Dedifferentiated amniotic fluid mesenchymal stem cell (primary cell): Measurements from ENCODE around the gene WDFY1.
A peak's percentile ranks its signal among the peaks of the same experiment; 100 is the strongest.
"Not testable (repeated sequence)": the region's sequence is repeated elsewhere in the genome, so short reads cannot be mapped to it uniquely, and the experiment has no call there.

ENCODE experiments used
- DNase-seq: peaks from one replicate; pipeline ENCODE4 v3.0.0-alpha.2; 2016; ENCODE audit errors: extremely low spot score

Gene WDFY1

DNA sequence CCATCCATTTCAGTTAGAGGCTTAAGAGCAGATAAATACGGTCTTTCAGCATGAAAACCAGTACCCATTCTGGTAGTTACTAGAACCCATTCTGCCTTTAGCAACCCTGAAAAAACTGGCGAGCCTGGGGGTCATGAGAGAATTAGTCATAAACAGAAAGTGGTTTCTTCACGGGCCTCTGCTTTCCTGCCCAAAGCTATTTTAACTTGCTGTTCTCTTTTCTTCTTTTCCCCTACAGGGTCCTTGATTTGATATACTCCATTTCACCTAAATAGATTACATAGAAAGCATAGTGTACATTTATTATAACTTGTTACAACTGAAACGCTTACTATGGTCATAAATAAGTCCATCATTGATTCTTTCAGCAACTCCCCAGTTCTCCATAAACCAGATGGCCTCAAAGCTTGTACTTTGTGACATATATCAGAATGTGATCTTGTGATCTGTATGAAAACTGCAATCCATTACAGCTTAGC, 48.3 kb downstream of the WDFY1 start:
- no peak for DNase-seq

DNA sequence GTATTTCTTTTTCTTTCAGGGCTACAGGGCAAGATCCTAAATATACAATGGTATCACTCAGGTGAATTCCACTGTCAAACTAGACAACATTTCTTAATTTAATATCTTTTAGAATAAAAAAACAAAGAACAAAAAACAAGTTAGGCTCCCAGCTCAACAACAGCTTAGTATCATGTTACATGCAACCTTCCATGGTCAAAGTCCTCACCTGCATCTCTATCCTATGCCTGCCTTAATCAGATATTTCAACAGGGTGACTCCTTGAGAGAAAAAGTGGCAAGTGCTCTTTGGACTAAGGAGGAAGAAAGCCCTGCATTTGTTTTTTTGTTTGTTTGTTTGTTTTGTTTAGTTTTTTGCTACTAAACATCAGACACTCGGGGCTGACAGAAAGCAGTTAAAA, 50.2 kb downstream of the WDFY1 start:
- DNase-seq, result no peak

DNA sequence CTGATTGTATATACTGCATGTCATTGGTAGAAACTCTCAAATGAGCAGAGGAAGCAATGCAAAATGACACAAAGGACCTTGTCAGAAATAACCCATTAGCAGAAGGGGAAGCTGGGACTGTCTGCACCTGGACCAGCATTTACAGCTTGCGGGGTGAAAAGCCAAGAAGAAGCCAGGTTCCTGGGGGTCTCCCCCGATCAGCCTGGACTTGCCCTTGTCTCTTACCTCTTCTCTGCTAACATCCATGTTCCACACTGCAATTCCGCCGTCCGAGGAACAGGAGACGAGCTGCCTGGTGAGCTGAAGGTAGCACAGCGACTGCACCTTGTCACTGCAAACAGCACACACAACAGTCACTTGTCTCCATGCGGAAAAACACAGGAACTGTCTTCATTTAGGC, 51.1 kb downstream of the WDFY1 start:
- no peak for DNase-seq

DNA sequence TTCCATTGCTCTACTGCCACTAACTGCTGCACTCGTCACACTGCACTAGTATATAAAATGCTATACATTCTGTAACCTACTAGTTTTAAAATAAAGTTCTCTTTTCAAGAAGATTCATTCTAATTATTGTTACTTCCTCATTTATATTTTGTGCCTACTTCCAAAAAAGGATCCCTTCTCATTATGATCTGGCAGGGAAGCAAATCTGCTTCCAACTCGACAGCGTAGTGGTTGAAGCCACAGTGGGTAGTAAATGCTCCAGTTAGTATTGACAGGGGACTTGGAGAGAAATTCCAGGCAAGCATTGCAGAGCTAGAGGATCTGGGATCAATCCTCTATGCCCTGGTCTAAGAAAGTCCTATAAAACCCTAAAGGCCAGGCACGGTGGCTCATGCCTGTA, 54.4 kb downstream of the WDFY1 start:
- no peak for DNase-seq

- no peak for DNase-seq
Observed at GRCh38 chr2:223889229-223889628, 55.9 kb downstream of the WDFY1 start.

DNA sequence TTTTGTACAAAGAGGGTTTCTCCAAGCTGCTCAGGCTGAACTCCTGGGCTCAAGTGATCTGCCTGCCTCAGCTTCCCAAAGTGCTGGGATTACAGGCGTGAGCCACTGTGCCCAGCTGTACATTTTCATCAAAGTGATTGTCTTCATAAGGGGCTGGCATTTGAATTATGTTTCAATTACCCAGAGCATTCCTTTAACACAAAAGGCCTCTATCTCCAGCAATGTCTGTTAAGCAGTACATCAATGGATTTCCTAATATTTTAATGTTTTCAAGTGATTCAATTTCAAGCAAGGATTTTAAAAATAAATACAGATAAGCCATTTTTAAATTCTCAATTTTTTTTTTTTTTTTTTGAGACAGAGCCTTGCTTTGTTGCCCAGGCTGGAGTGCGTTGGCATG, 56.9 kb downstream of the WDFY1 start:
- no peak for DNase-seq

GRCh38 chr2:223887127-223887526, 58.0 kb downstream of the WDFY1 start:
- DNase-seq, result peak; percentile 31

- no peak for DNase-seq
Observed at GRCh38 chr2:223886726-223887125, 58.4 kb downstream of the WDFY1 start.

DNA sequence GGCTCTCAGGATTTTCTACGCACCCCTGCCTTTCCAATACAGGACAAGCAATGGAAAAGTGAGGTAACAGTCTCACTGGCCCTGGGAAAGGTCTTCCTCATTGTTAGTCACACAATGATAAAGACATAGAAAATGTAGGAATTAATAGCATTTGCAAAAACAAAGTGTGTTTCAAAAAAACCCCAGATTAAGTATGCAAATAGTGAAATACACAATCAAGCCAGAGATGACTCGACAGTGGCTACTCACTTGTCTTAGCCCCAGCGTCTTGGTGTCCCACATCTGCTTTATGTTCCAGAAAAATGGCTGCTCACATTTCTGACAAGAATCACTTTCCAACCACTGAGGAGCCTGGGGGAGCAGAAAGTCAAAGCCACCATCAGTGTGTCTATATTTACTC, 60.7 kb downstream of the WDFY1 start:
- no peak for DNase-seq

- no peak for DNase-seq
Observed at GRCh38 chr2:223882715-223883114, 62.4 kb downstream of the WDFY1 start.

DNA sequence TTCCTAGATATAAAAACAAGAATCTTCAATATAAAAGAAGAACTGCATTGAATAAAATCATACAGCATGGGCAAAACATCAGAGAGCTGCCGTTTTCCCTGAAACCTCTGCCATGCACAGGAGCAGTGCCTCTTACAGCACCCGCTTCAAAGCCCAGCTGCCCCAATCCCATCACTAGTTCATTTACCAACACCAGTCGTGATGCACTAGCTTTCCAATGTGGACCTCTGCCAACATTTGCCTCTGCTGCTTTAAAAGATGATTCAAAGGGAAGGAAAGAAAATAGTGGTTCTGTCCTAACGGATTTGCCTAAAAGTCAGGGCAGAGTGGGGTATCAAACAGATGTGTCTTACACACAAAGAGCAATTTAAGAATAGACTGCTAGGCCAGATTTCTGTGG, 64.3 kb downstream of the WDFY1 start:
- DNase-seq, result no peak

GRCh38 chr2:223877721-223878410, 67.3 kb downstream of the WDFY1 start:
- DNase-seq, result no peak

DNA sequence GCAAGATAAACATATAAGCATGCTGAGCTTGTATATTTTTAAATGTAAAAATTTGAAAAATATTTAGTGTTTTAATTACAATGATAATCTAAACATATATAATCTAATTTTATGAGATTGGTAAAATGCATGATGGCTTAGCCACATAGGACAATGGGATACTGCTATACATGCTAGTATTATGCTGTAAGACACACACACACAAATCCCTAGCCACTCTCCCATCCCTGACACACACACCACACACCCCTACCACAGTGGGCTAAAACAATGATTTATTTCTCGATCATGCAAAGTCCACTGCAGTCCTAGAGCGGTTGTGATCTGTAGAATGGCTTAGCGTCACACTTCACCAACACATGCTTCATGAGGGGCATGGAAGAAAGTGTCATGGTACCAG, 71.5 kb downstream of the WDFY1 start:
- DNase-seq, result no peak

GRCh38 chr2:223872772-223873171, 72.4 kb downstream of the WDFY1 start:
- DNase-seq, result not testable (repeated sequence)

DNA sequence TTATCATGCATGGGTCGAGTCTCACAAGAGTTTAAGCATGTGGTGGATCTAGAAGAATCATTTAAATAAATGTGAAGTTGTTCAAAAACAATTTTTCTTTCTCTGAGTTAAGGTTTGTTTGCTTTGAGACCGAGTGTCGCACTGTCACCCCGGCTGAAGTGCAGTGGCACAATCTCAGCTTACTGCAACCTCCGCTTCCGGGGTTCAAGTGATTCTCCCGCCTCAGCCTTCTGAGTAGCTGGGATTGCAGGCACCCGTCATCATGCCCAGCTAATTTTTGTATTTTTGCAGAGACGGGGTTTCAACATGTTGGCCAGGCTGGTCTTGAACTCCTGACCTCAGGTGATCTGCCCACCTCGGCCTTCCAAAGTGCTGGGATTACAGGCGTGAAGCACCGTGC, 73.5 kb downstream of the WDFY1 start:
- not testable (repeated sequence) for DNase-seq

DNA sequence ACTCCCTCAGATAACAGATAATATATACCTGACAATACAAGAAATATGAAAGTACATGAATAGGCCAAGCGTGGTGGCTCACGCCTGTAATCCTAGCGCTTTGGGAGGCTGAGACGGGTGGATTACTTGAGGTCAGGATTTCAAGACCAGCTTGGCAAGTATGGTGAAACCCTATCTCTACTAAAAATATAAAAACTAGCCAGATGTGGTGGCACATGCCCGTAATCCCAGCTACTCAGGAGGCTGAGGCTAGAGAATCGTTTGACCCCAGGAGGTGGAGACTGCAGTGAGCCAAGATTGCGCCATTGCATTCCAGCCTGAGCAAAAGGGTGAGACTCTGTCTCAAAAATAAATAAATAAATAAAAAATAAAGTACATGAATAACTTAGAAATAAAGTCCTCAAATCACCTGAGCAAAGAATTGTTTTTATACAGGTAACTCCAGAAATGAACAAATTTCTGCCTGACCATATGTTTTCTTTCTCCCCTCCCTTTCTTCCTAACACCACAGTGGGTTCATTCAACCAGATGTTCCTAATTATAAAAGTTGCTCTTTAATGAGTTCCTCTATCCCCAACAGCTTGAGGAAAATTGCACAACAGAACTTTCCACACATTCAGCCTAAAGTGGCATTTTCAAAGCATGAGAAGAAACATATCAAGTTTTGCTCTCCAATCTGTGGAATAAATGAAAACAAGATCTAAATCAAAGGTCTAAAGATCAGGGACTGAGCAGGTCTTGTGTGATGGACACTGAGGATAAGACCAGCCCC, 74.1 kb downstream of the WDFY1 start:
- no peak for DNase-seq

DNA sequence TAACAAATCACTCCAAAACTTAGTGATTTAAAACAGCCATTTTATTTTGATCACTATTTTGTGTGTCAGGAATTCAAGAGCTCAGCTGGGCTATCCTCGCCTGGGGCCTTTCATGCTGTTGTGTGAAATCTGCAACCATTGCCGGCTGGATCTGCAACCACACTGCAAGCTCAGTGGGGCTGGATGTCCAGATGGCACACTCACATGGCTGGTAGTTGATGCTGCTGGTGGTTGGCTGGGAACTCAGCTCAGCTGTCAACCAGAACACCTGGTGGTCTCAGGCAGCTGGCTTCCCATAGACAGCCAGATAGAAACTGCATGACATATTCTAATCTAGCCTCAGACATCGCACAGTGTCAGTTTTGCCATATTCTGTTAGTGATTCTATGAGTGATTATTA, 77.1 kb downstream of the WDFY1 start:
- no peak for DNase-seq

DNA sequence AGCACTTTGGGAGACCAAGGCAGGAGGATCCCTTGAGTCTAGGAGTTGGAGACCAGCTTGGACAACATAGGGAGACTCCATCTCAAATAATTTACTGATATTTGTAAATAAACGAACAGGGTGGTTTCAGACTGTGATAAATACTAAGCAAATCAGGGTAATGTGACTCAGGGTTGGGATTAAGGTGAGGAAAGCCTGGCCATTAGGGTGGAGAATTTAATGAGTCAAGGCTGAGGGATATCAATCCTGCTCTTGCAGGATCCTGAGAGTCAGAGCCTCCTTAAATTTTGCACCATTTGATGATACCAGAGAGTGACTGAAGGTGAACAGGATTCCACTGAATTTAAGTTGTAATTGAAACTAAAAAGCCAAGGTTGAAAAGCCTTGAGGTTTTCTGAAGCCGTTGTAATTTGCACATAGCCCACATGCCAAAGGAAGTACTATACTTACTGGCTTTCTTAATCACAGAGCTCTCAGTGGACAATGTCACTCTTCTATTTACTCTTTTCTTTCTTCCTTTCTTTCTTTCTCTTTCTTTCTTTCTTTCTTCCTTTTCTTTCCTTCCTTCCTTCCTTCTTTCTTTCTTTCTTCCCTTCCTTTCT, 79.1 kb downstream of the WDFY1 start:
- no peak for DNase-seq

DNA sequence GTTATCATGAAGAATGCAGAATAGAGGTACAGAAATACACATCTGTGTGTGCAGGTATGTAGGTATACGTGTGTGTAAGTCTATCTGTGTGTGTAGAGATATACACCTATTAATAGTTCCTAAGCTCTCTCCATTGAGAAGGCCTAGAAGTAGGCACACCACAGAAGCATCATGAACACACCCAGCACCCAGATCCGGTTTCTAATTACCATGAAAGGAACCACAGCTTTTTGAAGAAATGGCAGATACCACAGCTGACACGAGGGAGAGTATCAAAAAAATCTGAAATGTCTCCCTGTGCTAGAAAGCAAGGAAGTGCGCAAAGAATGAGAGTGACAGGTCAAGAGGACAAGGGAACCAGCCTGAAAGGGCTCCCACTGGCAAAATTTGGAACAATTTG, 80.0 kb downstream of the WDFY1 start:
- DNase-seq, result no peak

- no peak for DNase-seq
Observed at GRCh38 chr2:223863491-223863890, 81.6 kb downstream of the WDFY1 start.

DNA sequence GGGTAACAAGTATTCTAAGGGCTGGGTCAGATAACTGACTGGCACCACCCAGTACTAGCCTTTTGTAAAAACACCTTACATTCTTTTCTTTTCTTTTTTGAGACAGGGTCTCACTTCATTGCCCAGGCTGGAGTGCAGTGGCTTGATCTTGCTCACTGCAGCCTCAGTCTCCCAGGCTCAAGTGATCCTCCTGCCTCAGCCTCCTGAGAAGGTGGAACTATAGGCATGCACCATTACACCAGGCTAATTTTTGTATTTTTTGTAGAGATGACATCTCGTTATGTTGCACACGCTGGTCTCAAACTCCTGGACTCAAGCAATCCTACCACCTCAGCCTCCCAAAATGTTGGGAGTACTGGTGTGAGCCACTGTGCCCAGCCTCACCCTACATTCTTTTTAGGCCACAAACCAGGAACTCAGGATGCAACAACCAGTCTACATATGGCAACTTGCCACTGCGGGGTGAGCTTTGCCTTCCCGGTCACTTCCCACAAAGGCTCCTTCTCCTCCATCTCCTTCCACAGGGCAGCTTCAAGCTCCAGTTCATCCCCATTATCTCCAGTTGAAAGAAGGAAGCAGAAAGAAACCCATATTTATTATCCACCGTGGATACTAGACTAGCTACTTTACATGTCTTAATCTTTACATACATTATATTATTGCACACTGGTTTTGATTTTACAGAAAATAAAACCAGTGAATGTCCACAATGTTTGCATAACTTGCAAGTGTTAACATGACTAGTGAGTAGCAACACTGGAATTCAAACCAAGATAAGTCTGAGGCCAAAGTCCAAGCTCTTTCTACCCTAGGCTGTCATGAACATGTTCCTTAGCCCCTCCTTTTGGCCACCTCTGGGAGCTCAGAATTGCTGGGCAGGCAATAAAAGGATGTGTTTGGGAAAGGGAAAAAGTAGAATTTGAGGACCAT, 84.1 kb downstream of the WDFY1 start:
- DNase-seq, result peak; percentile 29

- DNase-seq, result no peak
Observed at GRCh38 chr2:223859070-223859469, 86.1 kb downstream of the WDFY1 start.
